GM20000 (cell line): ENCODE results near the gene EPC1.

Experiments
- DNase-seq: peaks from one replicate; pipeline ENCODE4 v3.0.0; 2012; ENCODE audit warnings: low spot score
- TF ChIP-seq, protein P1 (sequence below): IDR thresholded peaks from 2 replicates; pipeline ENCODE4 v1.5.1; 2012; ENCODE audit warnings: mild to moderate bottlenecking, control low read depth; ENCODE audit errors: extremely low read depth, missing control alignments

Gene EPC1

DNA sequence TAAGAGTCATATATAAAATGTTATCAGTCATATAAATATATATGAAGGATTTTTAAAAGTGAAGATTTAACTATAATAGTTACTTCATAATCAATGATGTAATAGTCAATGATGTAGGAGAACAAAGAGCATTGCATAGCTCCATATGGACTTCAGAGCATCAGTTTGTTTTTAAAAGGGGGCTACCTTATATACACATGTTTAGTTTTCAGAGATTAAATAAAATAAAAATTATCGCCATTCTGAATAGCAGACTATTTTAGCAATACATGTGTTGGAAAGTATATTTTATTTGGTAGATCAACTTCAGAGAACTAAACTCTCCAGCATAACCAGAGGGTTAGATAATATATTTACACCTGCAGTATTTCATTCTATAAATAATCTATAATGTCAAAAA, 29.1 kb upstream of the EPC1 start:
- DNase-seq = no peak
- TF ChIP-seq, protein P1, sequence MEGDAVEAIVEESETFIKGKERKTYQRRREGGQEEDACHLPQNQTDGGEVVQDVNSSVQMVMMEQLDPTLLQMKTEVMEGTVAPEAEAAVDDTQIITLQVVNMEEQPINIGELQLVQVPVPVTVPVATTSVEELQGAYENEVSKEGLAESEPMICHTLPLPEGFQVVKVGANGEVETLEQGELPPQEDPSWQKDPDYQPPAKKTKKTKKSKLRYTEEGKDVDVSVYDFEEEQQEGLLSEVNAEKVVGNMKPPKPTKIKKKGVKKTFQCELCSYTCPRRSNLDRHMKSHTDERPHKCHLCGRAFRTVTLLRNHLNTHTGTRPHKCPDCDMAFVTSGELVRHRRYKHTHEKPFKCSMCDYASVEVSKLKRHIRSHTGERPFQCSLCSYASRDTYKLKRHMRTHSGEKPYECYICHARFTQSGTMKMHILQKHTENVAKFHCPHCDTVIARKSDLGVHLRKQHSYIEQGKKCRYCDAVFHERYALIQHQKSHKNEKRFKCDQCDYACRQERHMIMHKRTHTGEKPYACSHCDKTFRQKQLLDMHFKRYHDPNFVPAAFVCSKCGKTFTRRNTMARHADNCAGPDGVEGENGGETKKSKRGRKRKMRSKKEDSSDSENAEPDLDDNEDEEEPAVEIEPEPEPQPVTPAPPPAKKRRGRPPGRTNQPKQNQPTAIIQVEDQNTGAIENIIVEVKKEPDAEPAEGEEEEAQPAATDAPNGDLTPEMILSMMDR = no peak

DNA sequence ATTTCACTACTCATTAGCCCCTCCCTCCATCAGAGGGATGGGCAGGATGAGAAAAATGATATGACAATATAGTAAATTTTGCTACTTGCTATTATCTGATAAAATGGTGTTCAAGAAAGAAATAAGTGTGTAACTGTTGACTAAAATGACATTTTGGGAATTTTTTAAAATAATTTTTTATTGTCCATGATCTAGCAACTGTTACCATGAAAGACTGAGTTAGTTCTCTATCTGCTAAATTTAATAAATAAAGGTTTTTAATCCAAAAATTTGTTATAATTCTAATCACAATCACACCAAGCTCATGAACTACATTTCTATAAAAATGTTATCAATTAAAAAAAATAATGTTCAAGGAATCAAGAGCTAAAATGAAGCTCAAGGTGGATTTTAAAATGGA, 28.7 kb upstream of the EPC1 start:
- DNase-seq = no peak
- TF ChIP-seq, protein P1 = no peak

DNA sequence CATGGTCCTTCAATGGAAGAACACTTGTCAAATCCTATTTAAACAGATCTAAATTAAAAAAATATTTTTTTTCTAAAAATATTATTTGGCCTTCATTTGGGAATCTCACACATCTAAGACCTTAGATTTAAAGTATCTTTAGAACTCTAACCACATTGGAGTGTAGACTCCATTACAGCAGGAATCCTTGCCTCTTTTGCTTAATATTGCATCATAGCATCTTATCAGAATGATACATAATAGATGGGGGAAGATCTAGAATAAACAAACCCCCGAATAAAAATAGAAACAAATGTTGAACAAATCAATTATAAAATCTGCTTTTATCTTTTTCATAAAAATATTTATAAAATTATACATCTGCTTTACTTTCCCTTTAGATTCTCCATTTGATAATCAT, 27.6 kb upstream of the EPC1 start:
- TF ChIP-seq, protein P1 = no peak
- DNase-seq = no peak

DNA sequence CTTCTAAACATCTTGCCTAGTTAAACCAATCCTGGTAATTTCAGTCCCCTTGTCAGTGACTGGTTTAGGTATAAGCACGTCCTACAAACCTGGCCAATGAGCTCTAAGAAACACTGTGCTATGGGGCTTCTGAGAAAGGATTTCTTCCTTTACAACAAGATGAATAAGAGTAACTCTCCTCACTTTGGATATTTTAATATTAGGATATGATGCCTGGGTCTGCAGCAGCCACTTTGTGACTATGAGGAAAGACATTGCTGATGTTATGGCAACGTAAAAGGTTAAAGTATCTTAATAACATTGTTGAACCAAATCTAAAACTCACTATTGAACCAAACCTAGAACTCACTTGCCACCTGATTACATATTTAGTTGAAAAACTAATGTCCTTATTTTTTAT, 26.5 kb upstream of the EPC1 start:
- TF ChIP-seq, protein P1 = no peak
- DNase-seq = no peak

DNA sequence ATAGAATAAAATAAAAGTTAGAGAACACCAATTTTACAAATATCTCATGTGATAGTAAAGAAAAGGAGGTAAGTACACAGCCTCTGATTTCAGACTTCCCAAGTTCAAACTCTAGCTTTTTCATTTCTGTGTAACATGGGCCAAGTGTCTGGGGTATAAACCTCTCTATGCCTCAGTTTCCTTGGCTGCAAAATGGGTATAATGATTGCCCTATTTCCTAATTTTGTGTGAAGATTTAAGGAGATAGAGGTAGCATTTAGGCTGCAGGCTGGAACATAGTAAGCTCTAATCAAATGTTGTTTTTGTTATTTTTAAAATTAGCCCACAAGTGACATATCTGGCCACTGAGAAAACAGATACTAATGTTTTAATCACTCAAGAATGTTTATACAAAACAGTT, 26.1 kb upstream of the EPC1 start:
- no peak for DNase-seq
- TF ChIP-seq, protein P1 = no peak

DNA sequence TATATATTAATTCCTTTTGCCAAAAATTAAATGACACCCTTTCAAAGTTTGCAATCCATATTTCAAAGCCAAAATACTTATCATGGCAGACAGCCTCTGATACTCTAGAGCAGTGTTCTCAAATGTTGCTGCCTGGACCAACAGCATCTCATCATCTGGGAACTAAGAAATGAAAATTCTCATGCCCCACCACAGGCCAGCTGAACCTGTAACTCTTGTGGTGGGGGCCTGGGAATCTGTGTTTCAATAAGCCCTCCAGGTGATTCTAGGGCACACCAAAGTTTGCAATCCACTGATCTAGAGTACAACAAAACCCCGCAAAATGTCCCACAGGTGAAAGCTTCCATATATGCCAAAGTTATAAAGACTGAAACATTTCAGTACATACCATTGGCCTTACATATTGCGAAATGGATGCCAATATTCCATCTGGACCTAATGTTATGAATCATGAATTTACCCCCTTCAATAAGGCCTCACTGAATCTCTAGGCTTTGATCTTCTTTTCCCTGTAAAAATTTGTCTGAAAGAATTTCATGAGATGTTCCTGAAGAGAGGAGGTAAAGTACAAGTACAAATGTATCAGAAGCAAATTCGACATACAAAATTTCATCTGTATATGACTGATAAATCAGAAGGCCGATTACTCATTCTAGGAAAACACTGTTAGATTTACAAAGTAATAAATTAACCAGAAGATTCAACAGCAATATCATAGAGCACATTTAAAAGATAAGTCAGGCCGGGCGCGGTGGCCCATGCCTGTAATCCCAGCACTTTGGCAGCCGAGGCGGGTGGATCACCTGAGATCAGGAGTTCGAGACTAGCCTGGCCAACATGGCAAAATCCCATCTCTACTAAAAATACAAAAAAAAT, 25.3 kb upstream of the EPC1 start:
- TF ChIP-seq, protein P1 = no peak
- DNase-seq = no peak

DNA sequence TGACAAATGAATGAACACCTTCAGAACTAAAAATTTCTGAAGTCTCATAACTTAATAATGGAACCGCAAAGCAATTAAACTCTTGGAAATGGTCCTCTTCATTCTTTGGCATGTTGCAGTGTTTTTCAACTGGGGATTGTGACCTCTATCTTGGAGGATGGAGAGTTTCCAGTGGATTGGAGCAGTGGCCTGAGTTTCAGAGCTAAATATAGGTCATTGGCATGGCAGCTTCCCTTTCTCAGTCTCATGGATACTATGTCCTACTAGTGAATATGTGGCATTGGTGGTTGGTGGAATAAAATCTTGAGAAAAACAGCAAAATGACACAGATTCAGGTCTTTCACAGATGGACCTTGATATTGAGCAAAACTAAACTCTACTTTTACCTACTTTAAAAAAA, 24.1 kb upstream of the EPC1 start:
- DNase-seq = no peak
- TF ChIP-seq, protein P1 = no peak
